Heart right ventricle (tissue), 16 donors: Measurements from ENCODE around the gene MTA1. TPM values are rescaled to one million over a fixed set of nuclear protein-coding genes. Genes with fewer than 3 reads are reported as not detected.

Experiments
- ATAC-seq, 8 donors: fragments of 200-7000 bp; cut with Tn5 transposase; one replicate each; pipeline ENCODE4 v1.9.1; 2020; ENCODE audit warnings: mild to moderate bottlenecking in 8 of 8, moderate library complexity in 8 of 8, moderate number of reproducible peaks in 1 of 8
- DNase-seq, 2 donors: peaks; one replicate each; pipeline ENCODE4 v3.0.0-alpha.2; 2020
- H3K27ac ChIP-seq, 10 donors: fragments of 200-600 bp; sonication (generic) in 2 of 10; one replicate each; pipeline versions ENCODE4 v1.5.0 to v1.8.0; 2020 to 2022; ENCODE audit warnings: mild to moderate bottlenecking in 3 of 10
- H3K27me3 ChIP-seq, 7 donors: fragments of 200-600 bp; one replicate each; pipeline ENCODE4 v1.8.0; 2021 to 2022; ENCODE audit warnings: mild to moderate bottlenecking in 2 of 7
- H3K36me3 ChIP-seq, 9 donors: fragments of 200-600 bp; sonication (generic) in 1 of 9; one replicate each; pipeline versions ENCODE4 v1.5.0 to v1.8.0; 2020 to 2022; ENCODE audit warnings: mild to moderate bottlenecking in 2 of 9
- H3K4me1 ChIP-seq, 9 donors: fragments of 200-600 bp; sonication (generic) in 1 of 9; one replicate each; pipeline versions ENCODE4 v1.5.0 to v1.8.0; 2020 to 2022; ENCODE audit warnings: mild to moderate bottlenecking in 4 of 9
- H3K4me3 ChIP-seq, 10 donors: fragments of 200-600 bp; sonication (generic) in 2 of 10; one replicate each; pipeline versions ENCODE4 v1.5.0 to v1.8.0; 2020 to 2022; ENCODE audit warnings: mild to moderate bottlenecking in 7 of 10, moderate library complexity in 2 of 10
- H3K9me3 ChIP-seq, 11 donors: fragments of 200-600 bp in 10 of 11; sonication (generic) in 2 of 11; one replicate each; pipeline versions ENCODE4 v1.5.0 to v1.8.0; 2013 to 2022; ENCODE audit warnings: mild to moderate bottlenecking in 2 of 11, control low read depth in 1 of 11, moderate library complexity in 1 of 11
- WGBS, 2 donors: extraction: QIAGEN DNeasy Blood & Tissue Kit; methylation state at CpG; one replicate each; pipeline ENCODE4 v1.1.7; 2013; ENCODE audit warnings: inconsistent platforms in 1 of 2; 5-methylcytosine and 5-hydroxymethylcytosine counted together
- intact Hi-C, 10 donors: fragments of 100-400 bp; cut with DNase I; formaldehyde crosslinking; loops; one replicate each; pipeline versions ENCODE4 v1.11.1 to v1.14.2; 2022
- polyA plus RNA-seq, 2 donors: library from polyadenylated mRNA; stranded (reverse); fragments of 200-250 nt; gene quantifications; one replicate each; pipeline ENCODE4 v1.2.3, GENCODE V29; 2013
- total RNA-seq, 10 donors: library from RNA; stranded (reverse); fragmentation: NEBNext Ultra II Directional in 3 of 10; extraction: Animal tissue kit (Norgen Biotek cat#: 25700) in 3 of 10; gene quantifications; one replicate each; pipeline versions ENCODE4 v1.2.1 to v1.2.4, GENCODE V29; 2021 to 2023
- TF ChIP-seq, protein P1 (sequence below), 9 donors: fragments of 200-600 bp; sonication (generic) in 2 of 9; IDR thresholded peaks; one replicate each; pipeline versions ENCODE4 v1.5.0 to v1.8.0; 2021 to 2022; ENCODE audit warnings: antibody characterized with exemption in 9 of 9, mild to moderate bottlenecking in 5 of 9, moderate library complexity in 1 of 9
- donor health status: Arrhythmogenic right ventricular cardiomyopathy.
- donor health status: ischemic (EF 13 %, LVEDD 7.1; RV severe dilation, severe dysfunction).
- donor health status: healthy with polysubstance abuse.
- donor health status: DM: no; HTN: yes; CAD: no.
- donor health status: DM: no; HTN: no; CAD: no.
- donor health status: ischemic (EF 25% LVEDD 6.9; RV normal size, moderate dysfunction).
- donor health status: ischemic (EF 25% LVEDD 5.7; RV mildly dilated, moderate dysfunction).
- donor health status: healthy.
- donor health status: DM: yes; HTN: yes; CAD: no.
- donor health status: Ischemic cardiomyopathy.
- donor health status: ischemic (EF 35%, LVEDD 5.7; RV mildly dilated, moderate dysfunction).
- donor health status: nonischemic (EF 11% LVEDD 7.7; RV severe dilation, severe dysfunction).
- donor health status: DM: yes; HTN: yes; CAD: no.
- donor health status: PGD.
- donor health status: ischemic (EF 29% LVEDD 5.4; RV normal size, mild dysfunction).
- donor health status: nonischemic (EF 23%, LVEDD 6.1; RV moderate dilation, normal function).

MTA1 gene
- total and polyA plus RNA-seq, 12 donors = 94.4 to 250 (median 133) TPM

DNA sequence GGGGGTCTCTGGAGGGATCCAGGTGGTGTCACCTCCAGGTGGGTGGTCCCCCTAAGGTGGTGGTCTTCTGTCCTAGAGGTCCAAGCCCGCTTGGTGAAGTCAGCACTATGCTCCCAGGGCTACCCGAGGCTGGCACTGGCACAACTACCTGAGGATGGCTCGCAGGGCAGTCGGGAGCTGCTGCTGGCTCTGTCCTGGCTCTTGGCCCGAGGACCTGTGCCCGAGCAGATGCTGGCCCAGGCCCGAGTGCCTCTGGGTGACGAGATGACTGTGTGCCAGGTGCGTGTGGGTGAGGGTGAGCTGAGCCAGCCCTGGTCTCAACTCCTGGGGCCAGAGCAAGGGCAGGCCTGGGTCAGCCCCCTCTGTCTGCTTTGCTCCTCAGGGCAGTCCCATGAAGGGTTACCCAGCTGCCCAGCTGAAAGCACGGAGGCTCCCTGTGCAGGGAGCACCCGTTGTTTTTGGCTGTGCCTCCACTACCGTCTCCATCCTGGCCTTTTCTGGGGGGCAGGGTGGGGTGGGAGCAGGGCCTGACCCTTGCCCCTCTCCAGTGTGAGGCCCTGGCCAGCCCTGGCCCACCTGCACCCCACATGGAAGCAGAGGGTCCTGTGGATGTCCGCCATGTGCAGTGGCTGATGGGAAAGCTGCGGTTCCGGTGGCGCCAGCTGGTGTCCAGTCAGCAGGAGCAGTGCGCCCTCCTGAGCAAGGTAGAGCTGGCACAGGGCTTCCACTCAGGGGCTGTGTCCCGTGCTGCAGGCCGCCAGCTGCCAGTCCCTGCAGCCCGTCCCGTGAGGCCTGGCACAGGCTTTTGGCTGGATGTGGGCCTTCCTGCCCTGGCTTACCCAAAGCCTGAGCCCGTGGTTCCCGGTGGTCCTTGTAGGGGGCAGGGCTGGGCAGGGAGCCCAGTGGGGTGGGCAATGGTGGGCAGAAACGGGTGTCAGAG lies 72.7 kb downstream of the MTA1 start:
- TF ChIP-seq, protein P1, sequence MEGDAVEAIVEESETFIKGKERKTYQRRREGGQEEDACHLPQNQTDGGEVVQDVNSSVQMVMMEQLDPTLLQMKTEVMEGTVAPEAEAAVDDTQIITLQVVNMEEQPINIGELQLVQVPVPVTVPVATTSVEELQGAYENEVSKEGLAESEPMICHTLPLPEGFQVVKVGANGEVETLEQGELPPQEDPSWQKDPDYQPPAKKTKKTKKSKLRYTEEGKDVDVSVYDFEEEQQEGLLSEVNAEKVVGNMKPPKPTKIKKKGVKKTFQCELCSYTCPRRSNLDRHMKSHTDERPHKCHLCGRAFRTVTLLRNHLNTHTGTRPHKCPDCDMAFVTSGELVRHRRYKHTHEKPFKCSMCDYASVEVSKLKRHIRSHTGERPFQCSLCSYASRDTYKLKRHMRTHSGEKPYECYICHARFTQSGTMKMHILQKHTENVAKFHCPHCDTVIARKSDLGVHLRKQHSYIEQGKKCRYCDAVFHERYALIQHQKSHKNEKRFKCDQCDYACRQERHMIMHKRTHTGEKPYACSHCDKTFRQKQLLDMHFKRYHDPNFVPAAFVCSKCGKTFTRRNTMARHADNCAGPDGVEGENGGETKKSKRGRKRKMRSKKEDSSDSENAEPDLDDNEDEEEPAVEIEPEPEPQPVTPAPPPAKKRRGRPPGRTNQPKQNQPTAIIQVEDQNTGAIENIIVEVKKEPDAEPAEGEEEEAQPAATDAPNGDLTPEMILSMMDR (IDR thresholded peaks at IDR 0.05) = no peak
- ATAC-seq (no peak), DNase-seq (peak; percentile 36 to 55)
- intact Hi-C loops = loop anchor here in 3 of 10 donors (5.0 kb wide), 2 partner anchors 35 to 120 kb away; partner anchors contain the start of gene TMEM121 (in 2 of the 3)
- Histone ChIP-seq H3K27ac (peak overlapping the region in 4 of 10 donors; percentile 14 to 83 (median 50)), H3K4me1 (peaks cover 23 to 61% (median 42%) of the 10 kb centered on the region in 9 donors), H3K9me3 (no peaks in the 10 kb centered on the region), H3K27me3 (peaks cover 0 to 5% (median 0%) of the 10 kb centered on the region in 7 donors), H3K36me3 (peaks cover 0 to 5% (median 0%) of the 10 kb centered on the region in 9 donors), H3K4me3 (peak overlapping the region in 5 of 10 donors; percentile 53 to 81 (median 74))
- 75 to 79% methylated on average over 24 of the region's 24 CpGs for WGBS, 2 donors

DNA sequence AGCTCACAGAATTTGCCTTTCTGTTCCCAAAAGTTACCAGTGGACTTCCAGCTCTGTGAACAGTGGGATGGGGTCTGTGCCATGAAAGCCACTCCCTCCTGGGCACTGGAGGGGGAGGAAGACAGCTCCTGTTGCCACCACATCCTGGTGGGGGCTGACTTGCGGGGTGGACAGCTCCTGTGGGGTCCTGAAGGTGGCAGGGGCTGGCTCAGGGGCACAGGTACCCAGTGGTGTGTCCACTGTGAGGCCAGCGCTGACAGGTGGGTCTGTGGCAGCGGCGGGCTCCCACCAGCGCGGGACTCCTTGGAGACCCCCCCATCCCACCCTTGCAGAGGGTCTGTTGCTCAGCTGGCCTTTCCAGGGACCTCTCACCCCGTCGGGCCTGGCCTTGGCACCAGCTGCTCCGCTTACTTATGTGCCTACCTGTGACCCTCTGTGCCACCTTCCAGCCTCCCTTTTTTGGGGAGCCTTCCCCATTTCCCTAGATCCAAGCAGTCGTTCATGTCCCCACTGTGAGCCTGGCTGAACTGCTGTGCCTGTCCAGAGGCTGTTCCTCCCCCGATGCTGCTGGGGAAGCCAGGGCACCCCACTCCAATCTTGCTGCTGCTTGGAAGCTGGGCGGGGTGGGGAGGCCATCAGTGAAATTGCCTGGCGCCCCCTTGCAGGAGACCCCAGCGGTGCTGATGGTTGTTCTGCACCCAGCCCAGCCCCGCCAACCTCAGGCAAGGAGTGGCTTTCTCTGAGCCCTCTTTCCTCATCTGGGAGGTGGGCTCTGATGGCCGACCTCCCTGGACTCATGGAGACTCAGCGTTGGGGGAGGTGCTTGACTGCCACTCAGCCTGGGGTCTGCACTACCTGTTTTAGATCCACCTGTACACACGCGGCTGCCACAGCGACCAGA lies 73.6 kb downstream of the MTA1 start:
- H3K4me3 ChIP-seq = no peak overlapping the region
- no peak for ATAC-seq
- intact Hi-C loops = loop anchor here in 3 of 10 donors (5.0 kb wide), 2 partner anchors 34 to 121 kb away; partner anchors contain the start of gene TMEM121 (in 2 of the 3)
- H3K9me3 ChIP-seq = no peaks in the 10 kb centered on the region
- TF ChIP-seq, protein P1 (IDR thresholded peaks at IDR 0.05) = no peak
- peaks cover 18 to 52% (median 34%) of the 10 kb centered on the region in 9 donors for H3K4me1 ChIP-seq
- peaks cover 0 to 9% (median 0%) of the 10 kb centered on the region in 9 donors for H3K36me3 ChIP-seq
- peak in 1 of 2 donors; percentile 25 for DNase-seq
- 92 to 94% methylated on average over 20 of the region's 20 CpGs for WGBS, 2 donors
- no peaks in the 10 kb centered on the region for H3K27me3 ChIP-seq
- H3K27ac ChIP-seq = peak overlapping the region in 1 of 10 donors; percentile 24

DNA sequence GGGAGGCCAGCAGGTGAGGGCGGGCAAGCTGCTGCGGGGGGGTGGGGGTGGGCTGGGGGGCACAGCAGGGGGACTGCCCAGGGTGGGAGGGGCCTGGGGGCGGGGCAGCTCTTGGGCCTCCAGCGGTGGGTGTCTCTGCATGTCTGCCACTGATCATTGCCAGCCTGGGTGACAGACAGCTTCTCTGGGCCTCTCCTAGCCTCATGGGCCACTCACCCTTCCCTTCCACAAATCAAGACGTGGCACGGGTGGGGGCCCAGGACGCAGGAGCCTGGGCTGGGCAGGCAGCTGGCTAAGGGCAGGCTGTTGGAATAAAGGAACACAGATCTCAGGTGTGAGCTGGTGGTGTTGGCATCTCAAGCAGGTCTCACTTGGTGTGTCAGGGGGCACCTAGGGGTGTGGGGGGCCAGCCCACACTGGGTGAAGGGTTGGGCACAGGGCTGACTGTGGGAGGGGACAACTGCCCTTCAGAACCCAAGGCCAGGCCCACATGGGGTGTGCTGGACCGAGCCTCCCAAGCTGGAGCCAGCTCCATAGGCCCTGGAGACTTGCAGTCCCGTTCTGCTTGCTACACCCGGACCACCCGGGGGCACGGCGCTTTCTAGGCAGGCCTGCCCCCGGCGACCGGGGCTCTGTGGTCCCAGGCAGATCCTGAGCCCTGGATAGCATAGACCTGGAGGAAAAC lies 74.4 kb downstream of the MTA1 start:
- no peak overlapping the region for H3K27ac ChIP-seq
- peaks cover 0 to 16% (median 0%) of the 10 kb centered on the region in 9 donors for H3K36me3 ChIP-seq
- H3K4me3 ChIP-seq = no peak overlapping the region
- peaks cover 10 to 44% (median 26%) of the 10 kb centered on the region in 9 donors for H3K4me1 ChIP-seq
- no peaks in the 10 kb centered on the region for H3K27me3 ChIP-seq
- intact Hi-C loops = loop anchor here in 3 of 10 donors (5.0 kb wide), 2 partner anchors 33 to 122 kb away; partner anchors contain the start of gene TMEM121 (in 2 of the 3)
- no peaks in the 10 kb centered on the region for H3K9me3 ChIP-seq
- no peak for ATAC-seq
- TF ChIP-seq, protein P1 (IDR thresholded peaks at IDR 0.05) = no peak
- peak in 1 of 2 donors; percentile 12 for DNase-seq
- 90 to 92% methylated on average over 16 of the region's 16 CpGs for WGBS, 2 donors
